ENCODE data around the gene HNRNPUL1. TPM values are rescaled to one million over a fixed set of nuclear protein-coding genes. Genes with fewer than 3 reads are reported as not detected.
A peak's percentile ranks its signal among the peaks of the same experiment; 100 is the strongest.

Gene HNRNPUL1
- polyA plus RNA-seq (2011; rRNA removed) (42.3 and 56.3 TPM in 2 replicates), polyA minus RNA-seq (2011; rRNA and poly(A)+ RNA removed) (46.2 and 51.8 TPM in 2 replicates)

- H3K27me3 ChIP-seq (ENCODE audit: control insufficient read depth, insufficient read depth, low read length): no peaks in the 10 kb centered on the region
- no peaks in the 10 kb centered on the region; the same call in 1 of the 2 replicates for H3K9me3 ChIP-seq (ENCODE audit: control insufficient read depth, insufficient read depth, low read length)
- TF ChIP-seq, protein P1, sequence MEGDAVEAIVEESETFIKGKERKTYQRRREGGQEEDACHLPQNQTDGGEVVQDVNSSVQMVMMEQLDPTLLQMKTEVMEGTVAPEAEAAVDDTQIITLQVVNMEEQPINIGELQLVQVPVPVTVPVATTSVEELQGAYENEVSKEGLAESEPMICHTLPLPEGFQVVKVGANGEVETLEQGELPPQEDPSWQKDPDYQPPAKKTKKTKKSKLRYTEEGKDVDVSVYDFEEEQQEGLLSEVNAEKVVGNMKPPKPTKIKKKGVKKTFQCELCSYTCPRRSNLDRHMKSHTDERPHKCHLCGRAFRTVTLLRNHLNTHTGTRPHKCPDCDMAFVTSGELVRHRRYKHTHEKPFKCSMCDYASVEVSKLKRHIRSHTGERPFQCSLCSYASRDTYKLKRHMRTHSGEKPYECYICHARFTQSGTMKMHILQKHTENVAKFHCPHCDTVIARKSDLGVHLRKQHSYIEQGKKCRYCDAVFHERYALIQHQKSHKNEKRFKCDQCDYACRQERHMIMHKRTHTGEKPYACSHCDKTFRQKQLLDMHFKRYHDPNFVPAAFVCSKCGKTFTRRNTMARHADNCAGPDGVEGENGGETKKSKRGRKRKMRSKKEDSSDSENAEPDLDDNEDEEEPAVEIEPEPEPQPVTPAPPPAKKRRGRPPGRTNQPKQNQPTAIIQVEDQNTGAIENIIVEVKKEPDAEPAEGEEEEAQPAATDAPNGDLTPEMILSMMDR (IDR thresholded peaks at IDR 0.05; ENCODE audit: low read depth, low read length): peak; percentile 36
- POLR2A ChIA-PET: interaction anchor here (0.5 to 2.7 kb wide), 18 partner anchors 11 to 843 kb away, joined by 3 to 16 read pairs (median 4); partner anchors contain the start of gene AXL
- H3K4me3 ChIP-seq (ENCODE audit: low read depth, low read length): peak within 1 kb of the TSS; percentile 89
- CTCF ChIA-PET: interaction anchor here (0.5 to 7.0 kb wide), 4 partner anchors 45 to 61 kb away, joined by 3 to 79 read pairs (median 4); no protein-coding TSS in a partner anchor
- H3K27ac ChIP-seq (ENCODE audit: low read depth, low read length): peak within 1 kb of the TSS; percentile 99
- DNase-seq (ENCODE audit: low read depth, low spot score): peak; percentile 100
These were observed at the start of gene HNRNPUL1 for GRCh38 chr19:41263850-41264580. HNRNPUL1 (plus strand) TSS chr19:41264372; CDS start chr19:41264504, 132 bp downstream.

DNA sequence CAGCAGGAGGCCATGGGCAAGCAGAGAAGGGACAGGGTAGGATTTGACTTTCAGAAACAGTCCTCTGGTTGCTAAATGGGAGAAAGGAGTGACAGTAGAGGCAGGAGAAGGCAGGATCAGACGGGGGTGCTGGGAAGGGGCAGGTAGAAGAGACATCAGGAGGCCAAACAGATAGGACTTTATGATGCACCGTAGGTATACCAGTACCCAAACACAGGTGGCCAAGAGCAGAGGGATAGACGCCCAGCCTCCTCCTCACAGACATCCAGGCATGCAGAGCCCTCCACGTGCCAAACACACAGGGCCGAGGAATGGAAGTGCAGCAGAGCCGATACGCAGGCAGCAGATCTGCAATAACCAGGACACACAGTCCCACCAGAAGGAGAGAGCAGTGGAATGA, 46.4 kb upstream of the HNRNPUL1 start:
- ChIA-PET CTCF (interaction anchor here (0.7 kb wide), 1 partner anchor 42 kb away, joined by 3 read pairs; no protein-coding TSS in a partner anchor), POLR2A (interaction anchor here (2.2 kb wide), 1 partner anchor 45 kb away, joined by 15 read pairs; the partner anchor contains the start of gene HNRNPUL1)
- no peak overlapping the region for H3K27ac ChIP-seq (ENCODE audit: low read depth, low read length)
- TF ChIP-seq, protein P1 (IDR thresholded peaks at IDR 0.05; ENCODE audit: low read depth, low read length): no peak
- no peak for DNase-seq (ENCODE audit: low read depth, low spot score)
- H3K9me3 ChIP-seq (ENCODE audit: control insufficient read depth, insufficient read depth, low read length): peaks cover 4% of the 10 kb centered on the region; the same call in 1 of the 2 replicates
- no peaks in the 10 kb centered on the region for H3K27me3 ChIP-seq (ENCODE audit: control insufficient read depth, insufficient read depth, low read length)
- no peak overlapping the region for H3K4me3 ChIP-seq (ENCODE audit: low read depth, low read length)

DNA sequence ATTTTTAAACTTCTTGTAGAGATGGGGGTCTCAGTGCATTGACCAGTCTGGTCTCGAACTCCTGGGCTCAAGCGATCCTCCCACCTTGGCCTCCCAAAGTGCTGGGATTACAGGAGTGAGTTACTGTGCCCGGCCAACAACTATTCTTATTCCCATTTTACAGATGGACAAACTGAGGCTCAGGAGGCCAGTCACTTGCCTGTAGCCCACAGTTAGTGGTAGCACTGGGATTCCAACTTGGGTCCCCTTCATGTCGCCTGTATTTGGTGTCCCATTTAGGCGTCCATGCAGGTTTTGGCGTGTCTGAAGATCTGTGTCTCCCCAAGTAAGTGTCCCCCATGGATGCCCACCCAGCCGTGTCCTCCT, 45.9 kb upstream of the HNRNPUL1 start:
- Histone ChIP-seq H3K9me3 (ENCODE audit: control insufficient read depth, insufficient read depth, low read length) (peaks cover 4% of the 10 kb centered on the region; the same call in 1 of the 2 replicates), H3K4me3 (ENCODE audit: low read depth, low read length) (peak overlapping the region; percentile 94), H3K27me3 (ENCODE audit: control insufficient read depth, insufficient read depth, low read length) (no peaks in the 10 kb centered on the region), H3K27ac (ENCODE audit: low read depth, low read length) (peak overlapping the region; percentile 83)
- ChIA-PET POLR2A (interaction anchor here (0.6 to 2.2 kb wide), 5 partner anchors 9 to 45 kb away, joined by 3 to 15 read pairs (median 3); partner anchors contain the start of gene HNRNPUL1), CTCF (interaction anchor here (0.6 to 3.4 kb wide), 3 partner anchors 8 to 44 kb away, joined by 3 to 19 read pairs (median 6); no protein-coding TSS in a partner anchor)
- TF ChIP-seq, protein P1 (IDR thresholded peaks at IDR 0.05; ENCODE audit: low read depth, low read length): no peak
- DNase-seq (ENCODE audit: low read depth, low spot score): no peak

DNA sequence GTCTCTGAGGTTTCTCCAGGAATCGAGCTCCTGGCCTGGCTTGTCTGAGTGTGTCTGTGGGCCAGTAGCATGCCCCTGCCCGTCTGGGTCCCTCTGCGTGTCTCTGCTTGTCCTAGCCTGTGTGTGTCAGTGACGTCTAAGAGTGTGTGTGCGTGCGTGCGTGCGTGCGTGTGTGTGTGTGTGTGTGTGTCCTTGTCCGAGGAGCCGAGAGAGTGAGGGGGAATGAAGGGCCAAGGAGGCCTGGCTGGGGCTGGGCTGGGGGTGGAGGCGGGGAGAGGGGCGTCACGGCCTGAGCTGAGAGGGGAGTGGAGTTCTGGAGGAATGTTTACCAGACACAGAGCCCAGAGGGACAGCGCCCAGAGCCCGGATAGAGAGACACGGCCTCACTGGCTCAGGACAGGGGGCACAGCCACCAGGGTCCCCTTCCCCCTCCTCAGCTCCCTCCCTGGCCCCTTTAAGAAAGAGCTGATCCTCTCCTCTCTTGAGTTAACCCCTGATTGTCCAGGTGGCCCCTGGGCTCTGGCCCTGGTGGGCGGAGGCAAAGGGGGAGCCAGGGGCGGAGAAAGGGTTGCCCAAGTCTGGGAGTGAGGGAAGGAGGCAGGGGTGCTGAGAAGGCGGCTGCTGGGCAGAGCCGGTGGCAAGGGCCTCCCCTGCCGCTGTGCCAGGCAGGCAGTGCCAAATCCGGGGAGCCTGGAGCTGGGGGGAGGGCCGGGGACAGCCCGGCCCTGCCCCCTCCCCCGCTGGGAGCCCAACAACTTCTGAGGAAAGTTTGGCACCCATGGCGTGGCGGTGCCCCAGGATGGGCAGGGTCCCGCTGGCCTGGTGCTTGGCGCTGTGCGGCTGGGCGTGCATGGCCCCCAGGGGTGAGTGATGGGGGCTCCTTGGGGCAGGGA, 45.3 kb upstream of the HNRNPUL1 start, which contains the start of gene AXL:
Gene AXL, plus strand, starts transcription at position 609 of the 893 bp plus-strand sequence. Its CDS starts 170 bp downstream, at position 779.
- ChIA-PET POLR2A (interaction anchor here (0.6 to 2.2 kb wide), 7 partner anchors 9 to 1812 kb away, joined by 3 to 15 read pairs (median 3); partner anchors contain the start of genes HNRNPUL1 and ZFP36), CTCF (interaction anchor here (0.6 to 3.4 kb wide), 5 partner anchors 9 to 134 kb away, joined by 3 to 19 read pairs (median 4); no protein-coding TSS in a partner anchor)

More for the DNA sequence above, 45.3 kb upstream of the HNRNPUL1 start, which contains the start of gene AXL:
- TF ChIP-seq, protein P1 (IDR thresholded peaks at IDR 0.05; ENCODE audit: low read depth, low read length): no peak
- Histone ChIP-seq H3K4me3 (ENCODE audit: low read depth, low read length) (peak within 1 kb of the TSS; percentile 94), H3K27me3 (ENCODE audit: control insufficient read depth, insufficient read depth, low read length) (no peaks in the 10 kb centered on the region), H3K27ac (ENCODE audit: low read depth, low read length) (peak within 1 kb of the TSS; percentile 83), H3K9me3 (ENCODE audit: control insufficient read depth, insufficient read depth, low read length) (peaks cover 4% of the 10 kb centered on the region; the same call in 1 of the 2 replicates)
- DNase-seq (ENCODE audit: low read depth, low spot score): no peak

Data from AG04450 (cell line).